ENCODE results near the gene KIDINS220. TPM values are rescaled to one million over a fixed set of nuclear protein-coding genes. Genes with fewer than 3 reads are reported as not detected.

KIDINS220 gene
- total and polyA plus RNA-seq, 2 of the 13 experiments (the other 11 are each of a cell fraction or from before 2014, with no cell fraction given): 25.2 to 32.3 TPM

- no peak for TF ChIP-seq ZBED4 (CRISPR knock-in tag; IDR thresholded peaks at IDR 0.05; ENCODE audit: borderline replicate concordance)
- no peak for TF ChIP-seq HINFP (CRISPR knock-in tag; IDR thresholded peaks at IDR 0.05; ENCODE audit: low read depth)
- no peak for TF ChIP-seq ZNF17 (CRISPR knock-in tag; IDR thresholded peaks at IDR 0.05)
- peak; percentile 77 for TF ChIP-seq TEAD3 (CRISPR knock-in tag; optimal IDR thresholded peaks at IDR 0.05; ENCODE audit: borderline replicate concordance)
- TF ChIP-seq RARA (CRISPR knock-in tag; IDR thresholded peaks at IDR 0.05): peak; percentile 86
- no peak for TF ChIP-seq ZNF276 (CRISPR knock-in tag; IDR thresholded peaks at IDR 0.05; ENCODE audit: low read depth)
- no peak for TF ChIP-seq ZNF7 (CRISPR knock-in tag; IDR thresholded peaks at IDR 0.05)
- TF ChIP-seq ZNF207 (IDR thresholded peaks at IDR 0.05; ENCODE audit: borderline replicate concordance): no peak
- TF ChIP-seq PRPF4 (IDR thresholded peaks at IDR 0.05; ENCODE audit: low read depth, low read length, poor library complexity, severe bottlenecking): no peak
- TF ChIP-seq SOX5 (CRISPR knock-in tag; IDR thresholded peaks at IDR 0.05; ENCODE audit: borderline replicate concordance): peak; percentile 90
- no peak for TF ChIP-seq ZNF83 (CRISPR knock-in tag; IDR thresholded peaks at IDR 0.05; ENCODE audit: borderline replicate concordance)
- TF ChIP-seq MLLT10 (CRISPR knock-in tag; IDR thresholded peaks at IDR 0.05): no peak
- no peak for TF ChIP-seq POLR2G (IDR thresholded peaks at IDR 0.05; ENCODE audit: low read depth, low read length)
- no peak; a peak in 2 of 4 replicates for TF ChIP-seq HMGXB4 (CRISPR knock-in tag; IDR thresholded peaks at IDR 0.05; ENCODE audit: borderline replicate concordance in 1 of 2, low read depth in 1 of 2)
- peak; percentile 59; the same call in 1 of the 2 replicates for TF ChIP-seq THAP7 (CRISPR knock-in tag; IDR thresholded peaks at IDR 0.05)
- peak; percentile 46 for TF ChIP-seq CBX1 (IDR thresholded peaks at IDR 0.05; ENCODE audit: low read depth)
- TF ChIP-seq ZNF263 (CRISPR knock-in tag; IDR thresholded peaks at IDR 0.05): peak; percentile 85
- peak; percentile 64; the same call in 1 of the 2 replicates for TF ChIP-seq AKAP8 (CRISPR knock-in tag; IDR thresholded peaks at IDR 0.05)
- TF ChIP-seq ZNF782 (CRISPR knock-in tag; IDR thresholded peaks at IDR 0.05; ENCODE audit: borderline replicate concordance): no peak
- TF ChIP-seq TBP (CRISPR knock-in tag; IDR thresholded peaks at IDR 0.05): no peak
Observed at GRCh38 chr2:8840475-8841091, 3.2 kb upstream of the KIDINS220 start (continued).

All from HepG2 (cell line).